A549 (cell line): ENCODE measurements around the gene SF3B4. TPM values are rescaled to one million over a fixed set of nuclear protein-coding genes. Genes with fewer than 3 reads are reported as not detected.

Experiments
- ATAC-seq, 2 experiments: fragments of 200-7000 bp in 1 of 2; fragments of >200 bp in 1 of 2; cut with Nextera tagmentation in 1 of 2; cut with Tn5 transposase in 1 of 2; 3 replicates each; pipeline versions ENCODE4 v1.8.0 to v1.9.1; 2018 to 2020; ENCODE audit warnings: mild to moderate bottlenecking in 1 of 2, moderate library complexity in 1 of 2
- CTCF ChIA-PET: fragments of 300-600 bp; sonication (Branson Sonifier 250); formaldehyde crosslinking; extraction: SDS; loops from one replicate; lab custom pipeline; 2021; ENCODE audit warnings: antibody characterized with exemption, inconsistent platforms; lab: Yijun Ruan, JAX
- POLR2A ChIA-PET: fragments of 350-600 bp; formaldehyde crosslinking; extraction: SDS; loops from one replicate; lab custom pipeline; 2021; ENCODE audit warnings: antibody characterized with exemption, inconsistent platforms; lab: Yijun Ruan, JAX
- DNase-seq, 2 experiments: peaks; one replicate each; pipeline versions ENCODE4 v3.0.0 to v3.0.0-alpha.2; 2011 to 2016; ENCODE audit warnings: low read depth in 1 of 2, low spot score in 1 of 2
- FAIRE-seq: peaks from 2 replicates; lab custom pipeline; 2011; peaks lifted over from hg19 to GRCh38; lab: Jason Lieb, UNC
- H3K27ac ChIP-seq, 2 experiments: fragments of >200 bp; sonication (Bioruptor Twin); formaldehyde crosslinking; 3 replicates each; pipeline ENCODE4 v1.5.1; 2016 to 2017
- H3K4me1 ChIP-seq: fragments of >200 bp; sonication (Bioruptor Twin); formaldehyde crosslinking; 3 replicates; pipeline ENCODE4 v1.6.1; 2016
- H3K4me2 ChIP-seq: fragments of >200 bp; sonication (Bioruptor Twin); formaldehyde crosslinking; 3 replicates; pipeline ENCODE4 v1.6.1; 2016
- H3K4me3 ChIP-seq: fragments of >200 bp; sonication (Bioruptor Twin); formaldehyde crosslinking; 3 replicates; pipeline ENCODE4 v1.5.1; 2016
- H3K9me3 ChIP-seq: fragments of >200 bp; sonication (Bioruptor Twin); formaldehyde crosslinking; 3 replicates; pipeline ENCODE4 v1.6.1; 2016
- BHLHE40 ChIP-seq: IDR thresholded peaks from 2 replicates; pipeline ENCODE4 v1.6.1; 2012; ENCODE audit warnings: low read depth, low read length, inconsistent platforms
- CTCF ChIP-seq: fragments of >200 bp; sonication (Bioruptor Twin); formaldehyde crosslinking; IDR thresholded peaks from 3 replicates; pipeline ENCODE4 v1.5.1; 2016
- E2F6 ChIP-seq: IDR thresholded peaks from 2 replicates; pipeline ENCODE4 v1.6.1; 2012; ENCODE audit warnings: low read depth, borderline replicate concordance
- EHMT2 ChIP-seq: fragments of 200-600 bp; sonication (generic); IDR thresholded peaks from 2 replicates; pipeline ENCODE4 v1.6.1; 2016; ENCODE audit warnings: antibody characterized with exemption, low read depth, mild to moderate bottlenecking, moderate library complexity
- ELK1 ChIP-seq: fragments of 150-350 bp; IDR thresholded peaks from 2 replicates; pipeline ENCODE4 v1.6.1; 2014; ENCODE audit warnings: low read depth, mild to moderate bottlenecking, low read length
- EP300 ChIP-seq, 2 experiments: fragments of >200 bp; sonication (Bioruptor Twin); formaldehyde crosslinking; IDR thresholded peaks; 2 replicates in 1 of 2; 3 replicates in 1 of 2; pipeline ENCODE4 v1.6.1; 2016 to 2017
- GATA3 ChIP-seq: IDR thresholded peaks from 2 replicates; pipeline ENCODE4 v1.6.1; 2012; ENCODE audit warnings: borderline replicate concordance
- HDAC2 ChIP-seq: fragments of 200-600 bp; sonication (generic); IDR thresholded peaks from 2 replicates; pipeline ENCODE4 v1.6.1; 2016
- KDM1A ChIP-seq: fragments of 200-600 bp; sonication (generic); IDR thresholded peaks from 2 replicates; pipeline ENCODE4 v1.6.1; 2016; ENCODE audit warnings: low read depth, mild to moderate bottlenecking
- MAFK ChIP-seq: fragments of 450-650 bp; IDR thresholded peaks from 2 replicates; pipeline ENCODE4 v1.6.1; 2014; ENCODE audit not compliant: partially characterized antibody
- MAX ChIP-seq: IDR thresholded peaks from 2 replicates; pipeline ENCODE4 v1.6.1; 2012
- PBX3 ChIP-seq: IDR thresholded peaks from 2 replicates; pipeline ENCODE4 v1.6.1; 2012
- PHF8 ChIP-seq: fragments of 200-600 bp; sonication (generic); IDR thresholded peaks from 2 replicates; pipeline ENCODE4 v1.6.1; 2016; ENCODE audit warnings: low read depth, mild to moderate bottlenecking, antibody characterized with exemption, moderate library complexity, borderline replicate concordance
- RARB ChIP-seq: fragments of 250-450 bp; sonication (Bioruptor Pico); IDR thresholded peaks from 2 replicates; pipeline ENCODE4 v1.8.0; 2021; ENCODE audit warnings: mild to moderate bottlenecking, moderate library complexity
- RCOR1 ChIP-seq: fragments of 150-350 bp; IDR thresholded peaks from 2 replicates; pipeline ENCODE4 v1.6.1; 2014; ENCODE audit warnings: antibody characterized with exemption, low read length, low read depth
- RNF2 ChIP-seq: fragments of 200-600 bp; sonication (generic); IDR thresholded peaks from 2 replicates; pipeline ENCODE4 v1.6.1; 2016; ENCODE audit warnings: low read depth, mild to moderate bottlenecking, antibody characterized with exemption, moderate library complexity, borderline replicate concordance
- SMC3 ChIP-seq: fragments of >200 bp; sonication (Bioruptor Twin); formaldehyde crosslinking; IDR thresholded peaks from 3 replicates; pipeline ENCODE4 v1.6.1; 2018; ENCODE audit warnings: inconsistent platforms
- SREBF2 ChIP-seq: fragments of 450-650 bp; IDR thresholded peaks from 2 replicates; pipeline ENCODE4 v1.6.1; 2014; ENCODE audit warnings: mild to moderate bottlenecking, moderate library complexity
- WGBS: methylation state at CpG from one replicate; pipeline ENCODE4 v1.1.6; 2017; ENCODE audit errors: missing lambda C conversion rate; 5-methylcytosine and 5-hydroxymethylcytosine counted together
- polyA plus RNA-seq, 4 experiments: library from polyadenylated mRNA; depleted of rRNA in 3 of 4; stranded (reverse); fragments of >200 nt; fragmentation: RNase III in 1 of 4; extraction: RNeasy Plus Mini Kit Qiagen cat#74134 plus additional on column Dnase treatment in 1 of 4; gene quantifications; 2 replicates in 3 of 4; 3 replicates in 1 of 4; pipeline ENCODE4 v1.2.3, GENCODE V29; 2011 to 2017

Gene SF3B4
- polyA plus RNA-seq, 2 of the 4 experiments (the other 2 are of a cell fraction), result 71.2 to 94.6 TPM

- no peak for FAIRE-seq
These were observed 42.9 kb downstream of the SF3B4 start for GRCh38 chr1:149884433-149885338.

GRCh38 chr1:149883598-149884247, 43.9 kb downstream of the SF3B4 start:
- TF ChIP-seq KDM1A (0 out of 2 replicates have a peak, but pooled peaks have one; percentile 20), E2F6 (no peak), RCOR1 (no peak)
- Histone ChIP-seq H3K9me3 (no peaks in the 10 kb centered on the region), H3K27ac (peak overlapping the region; percentile 72 to 94), H3K4me3 (no peak overlapping the region), H3K4me1 (peaks cover 13% of the 10 kb centered on the region), H3K4me2 (peak overlapping the region; percentile 85)
- DNase-seq, result no peak
- CTCF ChIA-PET, result no interaction called here
- WGBS, result 95% methylated on average over 3 of the region's 3 CpGs
- POLR2A ChIA-PET, result interaction anchor here (0.6 kb wide), 1 partner anchor 342 kb away, joined by 9 read pairs; no protein-coding TSS in a partner anchor
- FAIRE-seq, result no peak
- ATAC-seq, result no peak

More at GRCh38 chr1:149884433-149885338, 42.9 kb downstream of the SF3B4 start:
- peak; percentile 27 for TF ChIP-seq MAFK
- no peak for TF ChIP-seq RARB (CRISPR knock-in tag)
- 6% methylated on average over 9 of the region's 9 CpGs for WGBS
- ChIA-PET CTCF (interaction anchor here (1.1 kb wide), 2 partner anchors 169 to 303 kb away, joined by 3 to 4 read pairs; no protein-coding TSS in a partner anchor), POLR2A (interaction anchor here (3.6 to 4.8 kb wide), 3 partner anchors 36 to 126 kb away, joined by 24 to 70 read pairs (median 32); partner anchors contain the start of genes MTMR11 and OTUD7B)
- Histone ChIP-seq H3K4me2 (peak overlapping the region; percentile 85), H3K9me3 (no peaks in the 10 kb centered on the region), H3K27ac (peak overlapping the region; percentile 72 to 94), H3K4me1 (peaks cover 22% of the 10 kb centered on the region), H3K4me3 (peak overlapping the region; percentile 54)
- peak in 1 of 2 experiments; percentile 55 for DNase-seq
- ATAC-seq, result no peak

GRCh38 chr1:149881876-149882275, 45.7 kb downstream of the SF3B4 start:
- 62% methylated on average over 1 of the region's 1 CpG for WGBS
- no peak overlapping the region for H3K4me2 ChIP-seq
- peaks cover 13% of the 10 kb centered on the region for H3K4me1 ChIP-seq
- ATAC-seq (no peak), DNase-seq (no peak), FAIRE-seq (no peak)
- TF ChIP-seq MAX, result no peak
- TF ChIP-seq PBX3, result no peak
- TF ChIP-seq EP300 (IDR thresholded peaks at IDR 0.05), result no peak
- no peak for TF ChIP-seq RNF2
- TF ChIP-seq HDAC2, result no peak
- TF ChIP-seq SMC3, result no peak
- no peak for TF ChIP-seq GATA3
- H3K9me3 ChIP-seq, result no peaks in the 10 kb centered on the region
- H3K27ac ChIP-seq, result 0 out of 6 replicates have a peak overlapping the region, but pooled peaks of 1 of the 2 experiments have one; percentile 11
- ChIA-PET CTCF (no interaction called here), POLR2A (no interaction called here)
- H3K4me3 ChIP-seq, result no peak overlapping the region

- ATAC-seq (no peak), FAIRE-seq (no peak), DNase-seq (no peak)
- Histone ChIP-seq H3K4me3 (no peak overlapping the region), H3K27ac (no peak overlapping the region), H3K4me1 (peaks cover 7% of the 10 kb centered on the region), H3K4me2 (no peak overlapping the region), H3K9me3 (no peaks in the 10 kb centered on the region)
- ChIA-PET CTCF (interaction anchor here (1.0 kb wide), 1 partner anchor 9 kb away, joined by 3 read pairs; no protein-coding TSS in a partner anchor), POLR2A (no interaction called here)
- WGBS, result 35% methylated on average over 1 of the region's 1 CpG
- TF ChIP-seq CTCF (no peak), PHF8 (no peak), SREBF2 (no peak), EHMT2 (no peak), BHLHE40 (no peak), ELK1 (no peak)
These were observed 48.0 kb downstream of the SF3B4 start for GRCh38 chr1:149879556-149879955.
